Stimulated activated CD4-positive, alpha-beta T cell treated with anti-CD3 and anti-CD28 coated beads, TNF-alpha, amount 100 ng/mL, for 4 hours (primary cell): Measurements from ENCODE around the gene TPRN.

Experiments used
- DNase-seq, 3 experiments: peaks; one replicate each; pipeline ENCODE4 v3.0.0-alpha.2; 2020; ENCODE audit warnings: low read depth in 3 of 3

TPRN gene

GRCh38 chr9:137189297-137190295 lies 10.9 kb downstream of the TPRN start:
- no peak for DNase-seq

GRCh38 chr9:137188490-137189296 lies 11.8 kb downstream of the TPRN start, which contains the start of the genes ANAPC2 and SSNA1:
Gene ANAPC2 (minus strand): TSS chr9:137188560. CDS start chr9:137188532, 28 bp downstream.
Gene SSNA1 (plus strand): TSS chr9:137188676. CDS start chr9:137188727, 51 bp downstream.
- peak; percentile 84 to 87 (median 86) for DNase-seq

- no peak for DNase-seq
Observed at GRCh38 chr9:137188086-137188489, 12.5 kb downstream of the TPRN start.

- no peak for DNase-seq
Observed at GRCh38 chr9:137187386-137187785, 13.2 kb downstream of the TPRN start.

- no peak for DNase-seq
Observed at GRCh38 chr9:137186385-137186784, 14.2 kb downstream of the TPRN start.

- DNase-seq: no peak
Observed at GRCh38 chr9:137185921-137186320, 14.6 kb downstream of the TPRN start.

- DNase-seq: no peak
Observed at GRCh38 chr9:137184881-137185660, 15.5 kb downstream of the TPRN start.

- DNase-seq: no peak
Observed at GRCh38 chr9:137183980-137184595, 16.5 kb downstream of the TPRN start.

- DNase-seq: no peak
Observed at GRCh38 chr9:137182836-137183235, 17.7 kb downstream of the TPRN start.

GRCh38 chr9:137181680-137182079 lies 18.9 kb downstream of the TPRN start:
- DNase-seq: no peak

- no peak for DNase-seq
Observed at GRCh38 chr9:137180491-137180890, 20.1 kb downstream of the TPRN start.

- DNase-seq: no peak
Observed at GRCh38 chr9:137179761-137180160, 20.8 kb downstream of the TPRN start.

- no peak for DNase-seq
Observed at GRCh38 chr9:137178939-137179630, 21.5 kb downstream of the TPRN start.

- no peak for DNase-seq
Observed at GRCh38 chr9:137178201-137178938, 22.2 kb downstream of the TPRN start.

- DNase-seq: no peak
Observed at GRCh38 chr9:137176302-137177182, 24.0 kb downstream of the TPRN start.

- no peak for DNase-seq
Observed at GRCh38 chr9:137175345-137175961, 25.1 kb downstream of the TPRN start.

GRCh38 chr9:137174722-137175293 lies 25.7 kb downstream of the TPRN start:
- DNase-seq: no peak
